NCI-H2171 treated with DMSO at 0.1 percent for 48 hours (cell line): ENCODE results near the gene MTREX.

Experiments
- DNase-seq: peaks from one replicate; lab custom pipeline; 2025; lab: John Stamatoyannopoulos, UW

Gene MTREX

GRCh38 chr5:55472642-55473041 lies 164.9 kb downstream of the MTREX start:
- no peak for DNase-seq
